Stimulated activated naive B cell treated with anti-CD40 and anti-IgM and Interleukin-4, amounts not matched to agents 10 μg/mL and 1 μg/mL and 100 μg/mL, for 72 hours (primary cell): ENCODE data around the gene UMODL1.
A peak's percentile ranks its signal among the peaks of the same experiment; 100 is the strongest.
"Not testable (repeated sequence)": the region's sequence is repeated elsewhere in the genome, so short reads cannot be mapped to it uniquely, and the experiment has no call there.

Experiments
- ATAC-seq, 2 donors: fragments of 150-1000 bp; cut with Tn5 transposase; replicated peaks; 2 replicates each; pipeline ENCODE4 v1.10.0; 2021; ENCODE audit warnings: moderate library complexity in 1 of 2
- DNase-seq: peaks from one replicate; pipeline ENCODE4 v3.0.0; 2021
- H3K27ac Mint-ChIP-seq: one replicate; pipeline ENCODE4 v1.8.0; 2022; ENCODE audit warnings: mild to moderate bottlenecking, mixed read lengths
- H3K27me3 Mint-ChIP-seq, 2 donors: one replicate each; pipeline ENCODE4 v1.8.0; 2022; ENCODE audit warnings: mixed read lengths in 2 of 2
- H3K36me3 Mint-ChIP-seq, 2 donors: one replicate each; pipeline ENCODE4 v1.8.0; 2022; ENCODE audit warnings: mixed read lengths in 2 of 2, mild to moderate bottlenecking in 1 of 2
- H3K4me1 Mint-ChIP-seq, 2 donors: one replicate each; pipeline ENCODE4 v1.8.0; 2022; ENCODE audit warnings: mixed read lengths in 2 of 2, mild to moderate bottlenecking in 1 of 2
- H3K4me3 Mint-ChIP-seq, 2 donors: one replicate each; pipeline ENCODE4 v1.8.0; 2022; ENCODE audit warnings: mild to moderate bottlenecking in 2 of 2, mixed read lengths in 2 of 2, moderate library complexity in 1 of 2
- H3K9me3 Mint-ChIP-seq, 2 donors: one replicate each; pipeline ENCODE4 v1.8.0; 2022; ENCODE audit warnings: mixed read lengths in 2 of 2, mild to moderate bottlenecking in 1 of 2

UMODL1 gene

GRCh38 chr21:42164818-42165217 is 93.7 kb downstream of the UMODL1 start:
- DNase-seq = no peak
- no peak overlapping the region for H3K27ac Mint-ChIP-seq
- H3K9me3 Mint-ChIP-seq = no peaks in the 10 kb centered on the region
- H3K4me3 Mint-ChIP-seq = no peak overlapping the region
- peaks cover 2 to 6% of the 10 kb centered on the region in 2 donors for H3K27me3 Mint-ChIP-seq
- peak; percentile 24 to 25 for ATAC-seq
- peaks cover 22 to 40% of the 10 kb centered on the region in 2 donors for H3K4me1 Mint-ChIP-seq
- H3K36me3 Mint-ChIP-seq = no peaks in the 10 kb centered on the region

- no peak for ATAC-seq
- Mint-ChIP-seq H3K9me3 (no peaks in the 10 kb centered on the region), H3K27ac (no peak overlapping the region), H3K36me3 (no peaks in the 10 kb centered on the region), H3K27me3 (peaks cover 0 to 4% of the 10 kb centered on the region in 2 donors), H3K4me1 (peaks cover 22 to 45% of the 10 kb centered on the region in 2 donors), H3K4me3 (no peak overlapping the region)
- no peak for DNase-seq
Measured at GRCh38 chr21:42165901-42166300, 94.8 kb downstream of the UMODL1 start.

- no peaks in the 10 kb centered on the region for H3K27me3 Mint-ChIP-seq
- H3K9me3 Mint-ChIP-seq = peaks cover 0 to 3% of the 10 kb centered on the region in 2 donors
- no peaks in the 10 kb centered on the region for H3K36me3 Mint-ChIP-seq
- no peak for DNase-seq
- ATAC-seq = no peak
- H3K4me1 Mint-ChIP-seq = peaks cover 0 to 8% of the 10 kb centered on the region in 2 donors
- no peak overlapping the region for H3K4me3 Mint-ChIP-seq
- no peak overlapping the region for H3K27ac Mint-ChIP-seq
Measured at GRCh38 chr21:42169758-42170157, 98.6 kb downstream of the UMODL1 start.

GRCh38 chr21:42171091-42172053 is 100.3 kb downstream of the UMODL1 start:
- H3K27me3 Mint-ChIP-seq = no peaks in the 10 kb centered on the region
- no peak overlapping the region for H3K4me3 Mint-ChIP-seq
- H3K36me3 Mint-ChIP-seq = no peaks in the 10 kb centered on the region
- H3K9me3 Mint-ChIP-seq = peaks cover 0 to 3% of the 10 kb centered on the region in 2 donors
- peaks cover 0 to 8% of the 10 kb centered on the region in 2 donors for H3K4me1 Mint-ChIP-seq
- no peak overlapping the region for H3K27ac Mint-ChIP-seq
- ATAC-seq (no peak), DNase-seq (no peak)

GRCh38 chr21:42172596-42173483 is 101.7 kb downstream of the UMODL1 start:
- Mint-ChIP-seq H3K9me3 (peaks cover 0 to 3% of the 10 kb centered on the region in 2 donors), H3K4me1 (peaks cover 0 to 8% of the 10 kb centered on the region in 2 donors), H3K4me3 (no peak overlapping the region), H3K27me3 (no peaks in the 10 kb centered on the region), H3K36me3 (no peaks in the 10 kb centered on the region), H3K27ac (no peak overlapping the region)
- DNase-seq (no peak), ATAC-seq (no peak)

GRCh38 chr21:42174173-42174572 is 103.1 kb downstream of the UMODL1 start:
- Mint-ChIP-seq H3K27me3 (no peaks in the 10 kb centered on the region), H3K36me3 (no peaks in the 10 kb centered on the region), H3K9me3 (peaks cover 0 to 3% of the 10 kb centered on the region in 2 donors), H3K27ac (no peak overlapping the region), H3K4me1 (peaks cover 0 to 8% of the 10 kb centered on the region in 2 donors), H3K4me3 (no peak overlapping the region)
- DNase-seq (no peak), ATAC-seq (peak in 1 of 2 donors; percentile 41)

GRCh38 chr21:42175110-42175710 is 104.1 kb downstream of the UMODL1 start:
- DNase-seq (no peak), ATAC-seq (no peak)
- peaks cover 0 to 3% of the 10 kb centered on the region in 2 donors for H3K9me3 Mint-ChIP-seq
- H3K4me1 Mint-ChIP-seq = peaks cover 0 to 4% of the 10 kb centered on the region in 2 donors
- H3K4me3 Mint-ChIP-seq = no peak overlapping the region
- H3K36me3 Mint-ChIP-seq = no peaks in the 10 kb centered on the region
- no peaks in the 10 kb centered on the region for H3K27me3 Mint-ChIP-seq
- H3K27ac Mint-ChIP-seq = no peak overlapping the region

- Mint-ChIP-seq H3K9me3 (peaks cover 0 to 3% of the 10 kb centered on the region in 2 donors), H3K36me3 (no peaks in the 10 kb centered on the region), H3K4me1 (no peaks in the 10 kb centered on the region), H3K4me3 (no peak overlapping the region), H3K27ac (no peak overlapping the region), H3K27me3 (no peaks in the 10 kb centered on the region)
- DNase-seq = no peak
- no peak for ATAC-seq
Measured at GRCh38 chr21:42176859-42177258, 105.7 kb downstream of the UMODL1 start.

- no peak for ATAC-seq
- no peak overlapping the region for H3K27ac Mint-ChIP-seq
Measured at GRCh38 chr21:42179316-42179715, 108.2 kb downstream of the UMODL1 start.

GRCh38 chr21:42180001-42180400 is 108.9 kb downstream of the UMODL1 start:
- H3K36me3 Mint-ChIP-seq, DNase-seq, H3K27ac Mint-ChIP-seq, H3K27me3 Mint-ChIP-seq, H3K9me3 Mint-ChIP-seq, H3K4me1 Mint-ChIP-seq, H3K4me3 Mint-ChIP-seq, ATAC-seq: not testable (repeated sequence)

More at GRCh38 chr21:42179316-42179715, 108.2 kb downstream of the UMODL1 start:
- Mint-ChIP-seq H3K9me3 (peaks cover 0 to under 1% of the 10 kb centered on the region in 2 donors), H3K4me1 (no peaks in the 10 kb centered on the region), H3K36me3 (no peaks in the 10 kb centered on the region), H3K4me3 (no peak overlapping the region), H3K27me3 (no peaks in the 10 kb centered on the region)
- DNase-seq = no peak

- H3K36me3 Mint-ChIP-seq = peaks cover 0 to 5% of the 10 kb centered on the region in 2 donors
- H3K4me3 Mint-ChIP-seq = no peak overlapping the region
- ATAC-seq (no peak), DNase-seq (no peak)
- H3K9me3 Mint-ChIP-seq = peaks cover 6 to 7% of the 10 kb centered on the region in 2 donors
- H3K27me3 Mint-ChIP-seq = no peaks in the 10 kb centered on the region
- H3K4me1 Mint-ChIP-seq = peaks cover 8 to 21% of the 10 kb centered on the region in 2 donors
- no peak overlapping the region for H3K27ac Mint-ChIP-seq
Measured at GRCh38 chr21:42182713-42183371, 111.7 kb downstream of the UMODL1 start.

- peaks cover 6 to 7% of the 10 kb centered on the region in 2 donors for H3K9me3 Mint-ChIP-seq
- no peak overlapping the region for H3K4me3 Mint-ChIP-seq
- DNase-seq = no peak
- ATAC-seq = no peak
- H3K36me3 Mint-ChIP-seq = peaks cover 0 to 5% of the 10 kb centered on the region in 2 donors
- no peaks in the 10 kb centered on the region for H3K27me3 Mint-ChIP-seq
- no peak overlapping the region for H3K27ac Mint-ChIP-seq
- peaks cover 16 to 28% of the 10 kb centered on the region in 2 donors for H3K4me1 Mint-ChIP-seq
Measured at GRCh38 chr21:42183374-42184266, 112.5 kb downstream of the UMODL1 start.

GRCh38 chr21:42186591-42186990 is 115.5 kb downstream of the UMODL1 start:
- Mint-ChIP-seq H3K27ac (peak overlapping the region; percentile 20), H3K4me3 (no peak overlapping the region), H3K4me1 (peaks cover 19 to 35% of the 10 kb centered on the region in 2 donors), H3K27me3 (peaks cover 0 to 1% of the 10 kb centered on the region in 2 donors), H3K36me3 (peaks cover 0 to 5% of the 10 kb centered on the region in 2 donors), H3K9me3 (peaks cover 6 to 7% of the 10 kb centered on the region in 2 donors)
- DNase-seq (no peak), ATAC-seq (no peak)
